Nucleus accumbens (tissue), 56 donors: Measurements from ENCODE around the gene TP73.

Source experiments
- DNase-seq, 56 donors: peaks; one replicate each; lab custom pipeline; 2025; lab: John Stamatoyannopoulos, UW

The TP73 gene

DNA sequence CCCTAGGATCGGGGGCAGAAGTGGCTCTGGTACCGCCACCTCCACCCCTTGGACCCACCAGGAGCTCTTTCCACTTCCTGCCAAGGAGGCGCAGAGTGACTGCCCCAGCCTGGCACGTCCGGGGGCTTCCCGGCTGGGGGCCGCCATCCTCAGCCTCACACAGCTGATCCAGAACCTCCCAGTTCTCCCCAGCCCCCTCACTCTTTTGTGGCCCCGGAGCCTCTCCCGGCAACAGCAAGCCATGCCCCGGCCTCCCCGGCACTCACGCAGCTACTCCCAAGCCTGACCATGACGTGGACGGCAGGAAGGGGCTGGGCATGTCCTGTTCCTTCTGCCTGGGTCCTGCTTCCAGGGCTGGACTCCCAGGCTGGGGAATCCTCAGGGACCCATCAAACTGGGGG lies 17.1 kb downstream of the TP73 start:
- no peak for DNase-seq

DNA sequence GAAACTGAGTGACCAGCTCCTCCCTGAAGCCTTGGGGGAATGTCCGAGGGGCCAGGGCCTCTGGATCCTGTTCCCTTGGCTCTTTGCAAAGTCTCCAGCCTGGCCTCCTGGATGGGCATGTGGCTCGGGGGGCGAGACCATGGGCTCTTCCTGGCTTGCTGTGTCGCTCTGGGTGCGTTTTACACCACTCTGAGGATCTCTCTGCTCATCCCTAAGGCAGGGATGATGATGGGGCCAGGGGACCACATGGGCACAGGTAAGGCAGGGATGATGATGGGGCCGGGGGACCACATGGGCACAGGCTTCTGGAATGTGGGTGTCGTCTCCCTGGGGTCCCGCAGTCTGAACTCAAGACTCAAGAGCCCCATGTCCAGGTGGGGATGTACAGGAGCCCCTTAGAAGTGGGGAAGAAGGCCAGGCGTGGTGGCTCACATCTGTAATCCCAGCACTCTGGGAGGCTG lies 17.7 kb downstream of the TP73 start:
- DNase-seq = no peak

DNA sequence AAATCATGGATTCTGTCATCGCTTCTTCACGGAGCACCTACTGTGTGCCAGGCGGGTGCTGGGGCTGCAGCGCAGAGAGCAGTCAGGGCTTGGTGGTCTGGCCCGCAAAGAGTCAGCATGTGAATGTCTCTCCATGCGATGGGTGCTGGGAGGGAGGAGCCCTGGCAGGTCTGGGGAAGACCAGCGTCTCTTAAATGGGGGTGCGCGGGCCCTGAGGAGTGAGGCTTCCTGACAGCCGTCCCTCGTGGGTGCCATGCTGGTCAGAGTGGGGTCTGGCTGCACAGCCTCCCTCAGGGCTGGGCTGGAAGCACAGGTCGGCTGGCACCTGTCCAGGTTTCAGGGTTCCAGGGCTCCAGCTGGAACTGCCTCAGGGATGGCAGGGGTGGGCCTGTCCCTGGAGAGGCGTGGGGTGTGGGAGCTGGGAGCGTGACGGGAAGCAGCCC lies 18.5 kb downstream of the TP73 start:
- no peak for DNase-seq

DNA sequence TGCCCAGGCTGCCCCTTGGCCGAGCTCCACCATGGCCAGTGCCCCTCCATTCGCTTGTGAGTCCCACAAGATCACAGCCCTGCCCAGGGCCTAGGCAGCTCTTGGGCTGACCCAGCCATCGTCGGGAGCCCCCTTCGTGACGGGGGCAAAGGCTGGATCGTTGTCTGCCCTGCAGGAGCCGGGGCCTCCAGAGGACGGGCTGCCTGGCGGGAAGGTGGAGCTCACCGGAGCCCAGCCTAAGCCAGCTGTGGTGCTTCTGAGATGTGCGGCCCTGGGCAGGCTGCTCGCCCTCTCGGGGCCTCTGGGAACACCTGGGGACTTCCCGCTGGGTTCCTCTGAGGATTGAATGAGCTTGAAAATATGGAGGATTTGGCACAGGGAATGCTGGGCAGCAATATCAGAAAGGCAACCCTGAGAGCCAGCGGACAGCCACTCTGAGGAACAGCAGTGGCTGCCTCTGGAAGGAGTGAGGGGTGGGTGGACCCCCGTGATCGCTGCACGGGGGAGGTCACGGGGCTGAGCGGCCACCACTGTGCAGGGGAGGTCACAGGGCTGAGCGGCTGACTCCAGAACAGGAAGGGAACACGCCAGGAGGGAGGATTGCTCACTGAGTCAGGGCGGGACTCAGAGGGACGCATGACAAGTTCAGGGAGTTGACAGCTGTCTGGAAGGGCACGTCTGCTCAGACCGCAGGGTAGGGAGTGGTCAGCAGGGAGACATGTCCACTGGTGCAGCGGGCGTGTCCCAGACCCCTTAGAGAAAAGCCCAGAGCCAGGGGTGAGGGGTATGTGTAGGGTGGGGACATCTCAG lies 19.3 kb downstream of the TP73 start:
- DNase-seq = no peak

DNA sequence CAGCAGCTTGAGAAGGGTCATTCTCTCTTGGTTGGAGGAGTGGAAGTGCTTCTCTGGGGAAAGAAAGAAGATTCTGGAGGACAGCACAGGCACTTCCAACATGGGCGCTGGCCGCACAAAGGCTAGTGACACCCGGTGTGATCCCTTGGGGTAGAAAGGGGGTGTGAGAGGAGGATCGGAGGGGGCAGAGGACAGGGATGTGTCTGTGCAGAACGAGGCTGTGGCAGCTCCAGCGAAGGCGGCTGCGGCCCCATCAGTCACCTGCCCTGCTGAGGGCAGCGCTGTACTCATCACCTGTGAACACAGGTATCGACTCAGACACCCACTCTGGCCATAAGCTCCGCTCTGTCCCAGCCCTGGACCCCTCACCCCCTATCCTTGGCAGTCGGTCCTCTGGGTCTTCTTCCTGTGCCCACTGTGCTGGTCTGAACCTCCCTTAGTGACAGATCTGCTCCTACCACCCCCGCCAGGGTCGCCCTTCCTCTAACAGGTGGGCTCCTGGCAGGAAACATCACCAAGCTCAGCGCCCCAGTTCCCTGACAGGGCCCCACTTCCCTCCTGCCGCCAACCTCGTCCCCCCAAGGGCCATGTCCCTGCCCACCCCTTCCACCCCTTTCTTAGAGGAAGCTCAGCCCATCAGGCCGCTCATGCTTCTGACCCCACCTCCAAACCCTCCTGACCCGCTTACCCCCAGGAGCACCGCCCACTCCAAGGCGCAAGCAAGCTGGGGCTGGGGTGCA lies 20.1 kb downstream of the TP73 start:
- no peak for DNase-seq

DNA sequence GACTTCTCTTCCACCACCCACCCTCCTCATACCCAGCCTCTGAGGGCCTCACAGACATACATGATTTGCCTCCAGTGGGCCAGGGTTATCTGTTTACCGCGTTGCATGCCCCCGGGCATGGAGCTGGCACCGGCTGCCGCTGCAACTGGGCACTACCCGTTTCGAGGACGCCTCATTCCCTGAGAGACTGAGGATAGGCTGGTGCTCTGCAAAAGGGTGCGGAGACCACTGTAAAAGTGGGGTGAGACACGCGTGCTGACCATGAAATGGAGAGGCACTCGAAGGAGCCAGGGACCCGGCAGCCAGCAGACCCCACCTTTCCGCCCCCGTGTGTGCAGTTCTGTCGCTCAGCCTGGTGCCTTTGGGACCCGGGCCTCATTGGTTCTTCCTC lies 20.6 kb downstream of the TP73 start:
- DNase-seq = no peak

DNA sequence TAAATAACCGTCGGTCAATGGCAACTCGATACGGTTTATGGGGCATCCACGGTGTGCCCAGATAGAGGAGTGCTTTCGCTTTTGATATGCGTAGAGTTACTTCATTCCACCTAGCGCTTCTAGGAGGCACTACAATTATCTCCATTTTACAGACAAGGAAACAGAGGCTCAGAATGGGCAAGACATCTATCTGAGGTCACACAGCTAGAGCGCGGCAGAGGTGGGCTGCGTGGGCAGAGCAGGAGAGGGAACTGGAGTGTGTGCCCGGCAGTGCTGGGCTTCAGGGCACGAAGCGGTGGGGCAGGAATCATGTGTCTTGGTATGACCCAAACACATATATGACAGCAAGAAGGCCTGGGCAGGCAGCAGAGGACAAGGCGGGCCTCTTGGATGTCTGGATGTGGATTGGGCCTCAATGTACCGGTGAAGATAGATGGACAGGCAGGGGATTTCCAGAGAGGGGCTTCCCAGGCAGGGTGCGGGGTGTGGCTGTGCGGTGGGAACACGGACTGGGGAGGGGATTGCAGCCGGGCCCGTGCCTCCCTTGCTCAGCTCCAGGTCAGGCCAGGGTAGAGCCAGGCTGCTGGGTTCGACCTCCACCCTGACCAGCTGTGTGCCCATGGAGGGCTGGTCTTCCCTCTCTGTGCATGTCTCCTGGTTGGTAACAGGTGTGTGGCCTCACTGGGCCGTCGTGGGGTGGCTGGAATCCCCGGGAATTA lies 21.2 kb downstream of the TP73 start:
- DNase-seq = no peak

DNA sequence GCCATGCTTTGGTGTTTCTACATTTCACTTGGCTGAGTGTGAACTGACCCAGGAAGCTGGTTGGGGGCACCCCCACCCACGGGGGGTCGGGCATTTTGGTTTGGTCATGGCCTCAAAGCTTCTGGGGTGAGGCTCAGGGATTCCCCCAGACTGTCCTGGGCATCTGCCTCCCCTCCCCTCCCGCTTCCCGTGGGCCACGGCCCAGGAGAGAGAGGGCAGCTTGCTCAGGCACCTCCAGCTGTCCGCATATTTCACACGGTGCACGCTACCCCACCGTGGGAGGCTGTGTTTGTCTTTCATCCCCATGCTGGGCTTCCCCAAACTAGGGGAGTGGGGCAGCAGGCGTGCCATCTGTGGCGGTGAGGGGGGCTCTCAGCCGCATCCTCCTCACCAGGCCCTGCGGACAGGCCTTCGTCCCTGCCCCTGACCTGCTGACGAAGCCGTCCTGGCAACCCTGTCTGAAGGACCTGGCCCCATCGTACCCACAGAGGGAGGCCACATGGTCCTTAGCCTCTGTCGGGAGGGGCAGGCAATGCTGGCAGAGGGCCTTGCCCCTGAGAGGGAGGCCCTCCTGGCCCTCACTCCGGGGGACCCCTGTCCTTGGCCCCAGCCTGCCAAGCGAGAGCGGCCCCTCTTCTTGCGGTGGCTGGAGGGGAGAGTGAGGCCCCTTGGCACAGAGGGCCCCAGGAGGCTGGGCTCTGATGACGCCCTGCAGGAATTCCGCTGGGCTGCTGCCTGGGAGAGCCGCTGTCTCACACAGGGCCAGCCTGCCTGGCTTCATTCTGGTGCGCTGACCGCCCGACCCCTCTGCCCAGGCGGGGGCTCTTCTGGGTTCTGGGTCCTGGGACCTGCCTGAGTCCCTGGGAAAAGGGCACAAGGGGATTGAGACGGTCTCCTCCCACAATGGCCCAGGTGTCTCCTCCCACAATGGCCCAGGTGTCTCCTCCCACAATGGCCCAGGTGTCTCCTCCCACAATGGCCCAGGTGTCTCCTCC lies 22.1 kb downstream of the TP73 start:
- no peak for DNase-seq

DNA sequence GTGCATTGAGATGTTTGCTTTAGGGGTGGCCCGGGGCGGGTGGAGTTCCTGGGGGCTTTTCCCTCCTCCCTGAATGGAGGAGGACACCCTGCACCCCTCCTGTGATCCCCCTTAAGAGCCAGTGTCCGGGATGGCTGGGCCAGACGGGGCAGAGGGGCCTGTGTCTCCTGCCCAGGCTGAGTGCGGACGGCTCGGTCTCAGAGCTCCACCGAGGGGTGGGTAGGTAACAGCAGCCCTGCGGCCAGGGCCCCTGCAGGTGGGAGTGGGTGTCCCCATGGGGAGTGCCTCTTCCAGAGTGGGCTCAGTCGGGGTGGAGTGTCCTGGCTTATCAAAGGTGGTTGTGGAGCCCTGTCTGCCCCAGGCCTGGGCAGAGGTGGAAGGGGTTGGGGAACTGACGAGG lies 23.1 kb downstream of the TP73 start:
- no peak for DNase-seq

DNA sequence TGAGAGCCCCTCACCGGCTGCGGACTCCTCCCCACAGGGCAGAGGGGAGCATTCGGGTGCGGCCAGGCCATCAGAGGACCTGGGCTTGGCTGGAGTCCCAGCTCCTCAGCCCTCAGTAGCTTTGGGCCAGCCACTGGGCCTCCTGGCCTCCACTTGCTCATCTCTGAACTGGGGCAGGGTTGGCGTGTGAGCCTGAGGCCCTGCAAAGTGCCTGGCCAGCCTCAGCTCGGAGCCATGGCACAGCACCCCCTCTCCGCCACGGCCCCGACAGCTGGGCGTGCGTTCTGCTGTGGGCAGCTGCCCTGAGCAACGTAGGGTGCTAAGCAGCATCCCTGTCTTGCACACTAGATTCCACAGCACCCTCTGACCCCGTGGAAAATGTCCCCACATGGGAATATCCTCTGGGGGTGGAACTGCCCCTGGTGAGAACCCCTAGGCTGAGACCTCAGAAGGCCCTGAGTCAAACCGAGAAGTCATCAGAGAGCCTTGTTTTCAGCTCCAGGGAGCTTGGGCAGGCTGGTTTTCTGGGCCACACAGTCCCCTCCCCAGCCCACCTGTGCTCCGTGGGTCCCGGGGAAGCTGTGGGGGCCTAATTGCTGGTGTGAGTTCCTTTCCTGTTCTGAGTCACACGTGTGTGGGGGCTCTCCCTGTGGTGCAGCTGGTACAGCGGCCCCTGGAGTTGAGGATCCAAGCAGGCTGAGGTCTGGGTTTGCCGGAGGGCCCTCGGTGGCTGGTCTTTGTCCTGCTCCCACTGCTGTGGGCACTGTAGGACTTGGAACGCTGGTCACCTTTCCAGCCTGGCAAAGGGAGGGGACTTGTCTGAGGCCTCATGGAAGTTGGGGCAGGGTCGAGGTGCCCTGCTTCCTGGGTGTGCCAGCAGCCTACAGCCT lies 24.5 kb downstream of the TP73 start:
- DNase-seq = no peak

DNA sequence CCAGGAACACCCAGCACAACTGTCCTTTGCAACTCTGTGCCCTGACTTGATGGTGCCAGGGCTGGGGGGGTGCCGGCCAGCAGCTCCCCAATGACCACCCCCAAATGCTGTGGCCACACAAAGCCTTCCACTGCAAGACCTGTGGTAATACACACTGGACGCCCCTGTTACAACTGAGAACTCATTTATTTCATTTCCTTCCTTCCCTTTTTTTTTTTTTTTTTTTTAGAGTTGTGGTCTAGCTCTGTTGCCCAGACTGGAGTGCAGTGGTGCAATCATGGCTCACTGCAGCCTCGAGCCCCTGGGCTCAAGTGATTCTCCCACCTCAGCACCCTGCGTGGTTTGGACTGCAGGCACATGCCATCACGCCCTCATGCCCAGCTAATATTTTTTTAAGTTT lies 25.2 kb downstream of the TP73 start:
- no peak for DNase-seq

DNA sequence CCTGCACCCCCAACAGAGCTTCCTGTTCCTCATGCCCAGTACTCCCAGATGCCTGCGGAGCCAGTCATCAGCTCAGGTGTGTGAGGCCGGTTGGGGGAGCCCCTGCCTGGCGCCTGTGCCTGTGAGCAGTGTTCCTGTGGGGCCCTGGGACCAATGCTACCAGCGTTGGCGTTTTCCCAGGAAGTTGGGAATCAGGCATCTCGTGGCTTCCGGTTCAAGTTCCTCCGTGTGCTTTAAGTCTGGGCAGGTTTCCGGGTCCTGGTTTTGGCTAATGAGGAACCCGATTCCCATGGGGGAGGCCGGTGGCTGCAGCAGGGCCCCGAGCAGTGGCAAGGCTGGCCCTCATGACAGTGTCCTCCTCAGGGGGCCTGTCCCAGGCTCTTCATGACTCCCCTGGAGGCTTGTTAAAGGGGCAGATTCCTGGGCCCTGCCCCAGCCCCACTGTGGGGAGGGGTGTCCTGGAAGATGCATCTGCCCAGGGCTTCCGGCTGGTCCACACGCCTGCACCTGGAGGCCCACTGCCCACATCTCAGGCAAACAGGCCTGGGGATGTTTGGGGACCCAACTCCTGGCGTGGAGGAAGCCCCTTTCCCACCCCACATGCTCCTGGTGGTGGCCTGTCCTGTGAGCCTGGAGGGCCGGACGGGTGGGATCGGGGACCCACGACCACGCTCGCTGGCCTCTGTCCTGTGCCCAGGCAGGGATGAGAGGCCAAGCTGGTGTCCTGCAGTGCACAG lies 26.2 kb downstream of the TP73 start:
- no peak for DNase-seq

DNA sequence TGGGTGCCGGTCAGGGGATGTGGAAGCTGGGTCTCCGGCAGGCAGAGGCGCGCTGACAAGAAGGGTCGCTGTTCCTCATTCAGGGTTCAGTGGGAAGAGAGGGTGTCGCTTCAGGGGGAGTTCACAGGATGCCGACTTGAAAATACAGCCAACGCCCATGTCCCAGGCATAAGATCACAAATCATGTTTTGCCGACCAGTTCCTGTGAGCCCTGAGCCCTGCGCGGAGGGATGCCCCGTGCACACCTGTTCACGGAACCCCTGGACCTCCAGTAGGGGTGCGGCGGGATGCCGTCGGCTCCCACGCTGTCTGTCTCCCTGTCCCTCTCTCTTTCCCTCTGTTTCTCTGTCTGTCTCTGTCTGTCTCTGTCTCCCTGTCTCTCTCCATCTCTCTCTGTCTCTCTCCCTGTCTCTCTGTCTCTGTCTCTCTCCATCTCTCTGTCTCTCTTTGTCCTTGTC lies 26.8 kb downstream of the TP73 start:
- DNase-seq = no peak

DNA sequence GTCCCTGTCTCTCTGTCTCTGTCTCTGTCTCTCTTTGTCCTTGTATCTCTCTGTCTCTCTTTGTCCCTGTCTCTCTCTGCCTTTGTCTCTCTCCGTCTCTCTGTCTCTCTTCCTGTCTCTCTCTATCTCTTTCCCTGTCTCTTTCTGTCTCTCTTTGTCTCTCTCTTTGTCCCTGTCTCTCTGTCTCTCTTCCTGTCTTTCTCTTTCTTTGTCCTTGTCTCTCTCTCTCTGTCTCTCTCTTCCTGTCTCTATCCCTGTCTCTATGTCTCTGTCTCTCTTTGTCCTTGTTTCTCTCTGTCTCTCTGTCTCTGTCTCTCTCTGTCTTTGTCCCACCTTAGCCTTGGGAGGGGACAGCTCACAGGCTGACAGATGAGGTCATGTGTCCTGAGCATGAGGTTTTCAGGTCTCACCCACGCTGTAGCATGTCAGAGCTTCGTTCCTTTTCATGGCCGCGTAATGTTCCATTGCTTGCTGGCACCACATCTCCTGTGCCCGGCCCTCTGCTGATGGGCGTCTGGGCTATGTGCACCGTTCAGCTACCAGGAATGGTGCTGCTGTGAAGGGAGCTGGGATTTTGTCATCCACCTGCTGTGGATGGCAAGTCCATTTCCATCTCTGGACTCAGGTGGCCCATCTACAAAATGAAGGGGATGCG lies 27.6 kb downstream of the TP73 start:
- DNase-seq = no peak

DNA sequence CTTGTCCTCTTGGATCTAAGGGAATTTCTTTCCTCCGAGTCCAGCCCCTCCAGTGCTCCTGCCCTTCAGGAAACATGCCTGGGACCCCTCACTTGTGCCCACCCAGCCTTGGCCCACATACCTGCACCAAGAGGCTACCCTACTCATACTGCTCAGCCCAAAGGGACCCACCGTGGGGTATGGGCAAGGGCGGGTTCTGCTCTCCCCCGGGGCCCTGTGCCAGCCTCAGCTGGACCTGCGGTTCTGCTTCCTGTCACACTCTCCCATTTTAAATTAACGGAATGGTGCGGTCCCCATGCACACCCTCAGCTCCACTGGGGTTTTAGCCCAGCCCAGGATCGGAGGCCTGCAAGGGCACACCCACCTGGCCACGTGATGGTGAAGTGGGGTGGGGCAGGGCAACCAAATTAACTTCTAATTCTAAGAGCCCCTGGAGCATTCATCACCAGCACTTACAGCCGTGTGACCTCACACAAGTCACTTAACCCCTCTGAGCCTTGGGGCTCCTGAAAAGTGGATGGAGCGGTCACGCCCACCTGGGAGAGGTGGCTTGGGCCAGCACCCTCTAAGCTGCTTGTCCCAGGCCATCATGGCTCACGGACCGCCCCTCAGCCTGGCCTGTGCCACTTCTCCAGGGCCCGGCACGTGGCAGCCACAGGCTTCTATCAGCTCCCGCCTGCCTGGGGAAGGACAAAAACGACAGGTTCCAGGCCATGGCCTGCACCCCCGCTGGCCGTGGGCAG lies 28.3 kb downstream of the TP73 start:
- no peak for DNase-seq

DNA sequence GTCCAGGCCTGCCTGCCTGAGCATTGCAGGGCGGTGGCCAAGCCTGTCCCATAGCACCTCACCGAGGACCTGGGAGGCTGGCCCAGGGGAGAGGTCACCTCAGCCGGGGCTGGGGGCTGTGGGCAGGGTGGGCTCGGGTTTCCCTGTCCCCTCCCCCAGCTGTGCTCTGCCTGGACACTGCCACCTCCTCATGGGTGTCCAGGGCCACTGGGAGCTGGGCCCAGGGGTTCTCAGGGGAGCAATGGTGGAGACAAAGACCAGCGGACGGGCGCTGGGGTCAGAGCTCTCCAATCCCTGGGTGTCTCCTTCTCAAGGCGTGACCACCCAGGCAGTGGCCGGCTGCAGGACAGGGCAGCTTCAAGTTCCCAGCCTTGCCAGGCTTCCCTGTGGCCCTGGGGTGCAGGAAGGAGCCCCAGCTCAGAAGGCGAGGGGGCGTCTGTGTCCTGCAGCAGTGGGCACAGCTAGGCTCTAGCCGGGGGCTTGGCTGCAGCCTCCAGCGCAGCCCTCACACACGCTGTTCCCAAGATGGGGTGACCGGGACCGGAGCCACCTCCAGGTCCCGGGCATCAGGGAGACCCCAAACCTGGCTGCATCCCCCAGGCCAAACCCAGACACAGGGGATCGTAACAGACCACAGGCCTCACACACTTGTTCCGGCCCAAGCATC lies 29.0 kb downstream of the TP73 start:
- DNase-seq = no peak
